ENCODE measurements around the gene TSPAN12. TPM values are rescaled to one million over a fixed set of nuclear protein-coding genes. Genes with fewer than 3 reads are reported as not detected.

TSPAN12 gene
- total RNA-seq, 1 experiment from 2014 or later: not detected

- Histone ChIP-seq H3K4me3 (ENCODE audit: low read length) (no peak overlapping the region), H3K9ac (ENCODE audit: low read length) (no peak overlapping the region), H3K36me3 (ENCODE audit: insufficient read depth, low read length) (no peaks in the 10 kb centered on the region), H3K27ac (ENCODE audit: low read length) (no peak overlapping the region), H3K9me3 (ENCODE audit: low read length) (no peaks in the 10 kb centered on the region), H3K9me2 (replicated peaks; ENCODE audit: insufficient read depth, low read length) (no peaks in the 10 kb centered on the region), H3K4me2 (ENCODE audit: low read depth, low read length, poor library complexity, severe bottlenecking) (no peak overlapping the region), H4K20me1 (ENCODE audit: insufficient read depth, low read depth, low read length) (no peaks in the 10 kb centered on the region), H2AFZ (ENCODE audit: low read length) (no peak overlapping the region), H3K4me1 (ENCODE audit: low read length) (no peaks in the 10 kb centered on the region), H3K79me2 (ENCODE audit: low read length) (no peaks in the 10 kb centered on the region), H3K27me3 (ENCODE audit: low read length) (no peaks in the 10 kb centered on the region)
- no peak for DNase-seq
Measured at GRCh38 chr7:120825576-120825975, 32.4 kb downstream of the TSPAN12 start.

GRCh38 chr7:120825152-120825551, 32.8 kb downstream of the TSPAN12 start:
- Histone ChIP-seq H3K79me2 (ENCODE audit: low read length) (no peaks in the 10 kb centered on the region), H3K27ac (ENCODE audit: low read length) (no peak overlapping the region)

GRCh38 chr7:120819861-120820260, 38.1 kb downstream of the TSPAN12 start:
- no peaks in the 10 kb centered on the region for H3K9me3 ChIP-seq (ENCODE audit: low read length)
- no peak overlapping the region for H3K4me2 ChIP-seq (ENCODE audit: low read depth, low read length, poor library complexity, severe bottlenecking)
- no peaks in the 10 kb centered on the region for H3K4me1 ChIP-seq (ENCODE audit: low read length)
- H3K9ac ChIP-seq (ENCODE audit: low read length): no peak overlapping the region
- no peaks in the 10 kb centered on the region for H3K79me2 ChIP-seq (ENCODE audit: low read length)
- no peak overlapping the region for H3K27ac ChIP-seq (ENCODE audit: low read length)
- no peaks in the 10 kb centered on the region for H3K36me3 ChIP-seq (ENCODE audit: insufficient read depth, low read length)
- H3K4me3 ChIP-seq (ENCODE audit: low read length): no peak overlapping the region
- no peaks in the 10 kb centered on the region for H4K20me1 ChIP-seq (ENCODE audit: insufficient read depth, low read depth, low read length)
- H3K27me3 ChIP-seq (ENCODE audit: low read length): no peaks in the 10 kb centered on the region
- DNase-seq: no peak
- no peak overlapping the region for H2AFZ ChIP-seq (ENCODE audit: low read length)
- H3K9me2 ChIP-seq (replicated peaks; ENCODE audit: insufficient read depth, low read length): no peaks in the 10 kb centered on the region

More at GRCh38 chr7:120825152-120825551, 32.8 kb downstream of the TSPAN12 start:
- Histone ChIP-seq H3K9me3 (ENCODE audit: low read length) (no peaks in the 10 kb centered on the region), H3K4me2 (ENCODE audit: low read depth, low read length, poor library complexity, severe bottlenecking) (no peak overlapping the region), H2AFZ (ENCODE audit: low read length) (no peak overlapping the region), H3K9ac (ENCODE audit: low read length) (no peak overlapping the region), H3K4me1 (ENCODE audit: low read length) (no peaks in the 10 kb centered on the region), H3K4me3 (ENCODE audit: low read length) (no peak overlapping the region), H3K9me2 (replicated peaks; ENCODE audit: insufficient read depth, low read length) (no peaks in the 10 kb centered on the region), H4K20me1 (ENCODE audit: insufficient read depth, low read depth, low read length) (no peaks in the 10 kb centered on the region), H3K36me3 (ENCODE audit: insufficient read depth, low read length) (no peaks in the 10 kb centered on the region), H3K27me3 (ENCODE audit: low read length) (no peaks in the 10 kb centered on the region)
- DNase-seq: no peak

GRCh38 chr7:120817851-120818250, 40.1 kb downstream of the TSPAN12 start:
- Histone ChIP-seq H3K4me2 (ENCODE audit: low read depth, low read length, poor library complexity, severe bottlenecking) (no peak overlapping the region), H3K27ac (ENCODE audit: low read length) (no peak overlapping the region), H2AFZ (ENCODE audit: low read length) (no peak overlapping the region), H3K27me3 (ENCODE audit: low read length) (no peaks in the 10 kb centered on the region), H3K4me1 (ENCODE audit: low read length) (no peaks in the 10 kb centered on the region), H3K9me3 (ENCODE audit: low read length) (no peaks in the 10 kb centered on the region), H3K9me2 (replicated peaks; ENCODE audit: insufficient read depth, low read length) (no peaks in the 10 kb centered on the region), H4K20me1 (ENCODE audit: insufficient read depth, low read depth, low read length) (no peaks in the 10 kb centered on the region), H3K36me3 (ENCODE audit: insufficient read depth, low read length) (no peaks in the 10 kb centered on the region), H3K9ac (ENCODE audit: low read length) (no peak overlapping the region), H3K79me2 (ENCODE audit: low read length) (no peaks in the 10 kb centered on the region), H3K4me3 (ENCODE audit: low read length) (no peak overlapping the region)
- no peak for DNase-seq

- H3K4me3 ChIP-seq (ENCODE audit: low read length): no peak overlapping the region
- H3K79me2 ChIP-seq (ENCODE audit: low read length): no peaks in the 10 kb centered on the region
- H2AFZ ChIP-seq (ENCODE audit: low read length): no peak overlapping the region
- H3K9me2 ChIP-seq (replicated peaks; ENCODE audit: insufficient read depth, low read length): no peaks in the 10 kb centered on the region
- DNase-seq: no peak
- no peak overlapping the region for H3K4me2 ChIP-seq (ENCODE audit: low read depth, low read length, poor library complexity, severe bottlenecking)
- no peaks in the 10 kb centered on the region for H3K9me3 ChIP-seq (ENCODE audit: low read length)
- H3K9ac ChIP-seq (ENCODE audit: low read length): no peak overlapping the region
- H3K4me1 ChIP-seq (ENCODE audit: low read length): no peaks in the 10 kb centered on the region
- no peak overlapping the region for H3K27ac ChIP-seq (ENCODE audit: low read length)
- no peaks in the 10 kb centered on the region for H3K27me3 ChIP-seq (ENCODE audit: low read length)
- no peaks in the 10 kb centered on the region for H4K20me1 ChIP-seq (ENCODE audit: insufficient read depth, low read depth, low read length)
- H3K36me3 ChIP-seq (ENCODE audit: insufficient read depth, low read length): no peaks in the 10 kb centered on the region
Measured at GRCh38 chr7:120814253-120814939, 43.5 kb downstream of the TSPAN12 start.

- Histone ChIP-seq H2AFZ (ENCODE audit: low read length) (no peak overlapping the region), H3K9me2 (replicated peaks; ENCODE audit: insufficient read depth, low read length) (no peaks in the 10 kb centered on the region), H4K20me1 (ENCODE audit: insufficient read depth, low read depth, low read length) (no peaks in the 10 kb centered on the region), H3K9ac (ENCODE audit: low read length) (no peak overlapping the region), H3K27ac (ENCODE audit: low read length) (no peak overlapping the region), H3K27me3 (ENCODE audit: low read length) (no peaks in the 10 kb centered on the region), H3K4me2 (ENCODE audit: low read depth, low read length, poor library complexity, severe bottlenecking) (no peak overlapping the region), H3K36me3 (ENCODE audit: insufficient read depth, low read length) (no peaks in the 10 kb centered on the region), H3K79me2 (ENCODE audit: low read length) (no peaks in the 10 kb centered on the region), H3K4me1 (ENCODE audit: low read length) (no peaks in the 10 kb centered on the region), H3K9me3 (ENCODE audit: low read length) (no peaks in the 10 kb centered on the region), H3K4me3 (ENCODE audit: low read length) (no peak overlapping the region)
- no peak for DNase-seq
Measured at GRCh38 chr7:120813546-120814252, 44.2 kb downstream of the TSPAN12 start.

GRCh38 chr7:120813089-120813488, 44.9 kb downstream of the TSPAN12 start:
- no peak overlapping the region for H3K27ac ChIP-seq (ENCODE audit: low read length)
- no peaks in the 10 kb centered on the region for H3K36me3 ChIP-seq (ENCODE audit: insufficient read depth, low read length)
- no peak overlapping the region for H3K4me3 ChIP-seq (ENCODE audit: low read length)
- H3K9me3 ChIP-seq (ENCODE audit: low read length): no peaks in the 10 kb centered on the region
- H2AFZ ChIP-seq (ENCODE audit: low read length): no peak overlapping the region
- no peaks in the 10 kb centered on the region for H3K79me2 ChIP-seq (ENCODE audit: low read length)
- no peaks in the 10 kb centered on the region for H3K27me3 ChIP-seq (ENCODE audit: low read length)
- H3K9me2 ChIP-seq (replicated peaks; ENCODE audit: insufficient read depth, low read length): no peaks in the 10 kb centered on the region
- H3K9ac ChIP-seq (ENCODE audit: low read length): no peak overlapping the region
- H4K20me1 ChIP-seq (ENCODE audit: insufficient read depth, low read depth, low read length): no peaks in the 10 kb centered on the region
- no peaks in the 10 kb centered on the region for H3K4me1 ChIP-seq (ENCODE audit: low read length)
- no peak for DNase-seq
- H3K4me2 ChIP-seq (ENCODE audit: low read depth, low read length, poor library complexity, severe bottlenecking): no peak overlapping the region

GRCh38 chr7:120809260-120809659, 48.7 kb downstream of the TSPAN12 start:
- H3K4me3 ChIP-seq (ENCODE audit: low read length): no peak overlapping the region
- no peaks in the 10 kb centered on the region for H3K79me2 ChIP-seq (ENCODE audit: low read length)
- no peak overlapping the region for H3K27ac ChIP-seq (ENCODE audit: low read length)
- H3K4me2 ChIP-seq (ENCODE audit: low read depth, low read length, poor library complexity, severe bottlenecking): no peak overlapping the region
- no peaks in the 10 kb centered on the region for H3K27me3 ChIP-seq (ENCODE audit: low read length)
- no peaks in the 10 kb centered on the region for H4K20me1 ChIP-seq (ENCODE audit: insufficient read depth, low read depth, low read length)
- H3K4me1 ChIP-seq (ENCODE audit: low read length): no peaks in the 10 kb centered on the region
- no peak overlapping the region for H3K9ac ChIP-seq (ENCODE audit: low read length)
- no peaks in the 10 kb centered on the region for H3K9me3 ChIP-seq (ENCODE audit: low read length)
- no peak for DNase-seq
- H3K36me3 ChIP-seq (ENCODE audit: insufficient read depth, low read length): no peaks in the 10 kb centered on the region
- no peaks in the 10 kb centered on the region for H3K9me2 ChIP-seq (replicated peaks; ENCODE audit: insufficient read depth, low read length)
- H2AFZ ChIP-seq (ENCODE audit: low read length): no peak overlapping the region

All from Karpas-422 (cell line).